HG02970 (cell line): ENCODE data around the gene TBC1D10B.

Experiments
- ATAC-seq: cut with Tn5 transposase; IDR thresholded peaks from one replicate; pipeline ENCODE4 v1.9.1; 2021; ENCODE audit warnings: mild to moderate bottlenecking, moderate library complexity, moderate number of reproducible peaks; ENCODE audit not compliant: unreplicated experiment, low FRiP score

The TBC1D10B gene, protein sequence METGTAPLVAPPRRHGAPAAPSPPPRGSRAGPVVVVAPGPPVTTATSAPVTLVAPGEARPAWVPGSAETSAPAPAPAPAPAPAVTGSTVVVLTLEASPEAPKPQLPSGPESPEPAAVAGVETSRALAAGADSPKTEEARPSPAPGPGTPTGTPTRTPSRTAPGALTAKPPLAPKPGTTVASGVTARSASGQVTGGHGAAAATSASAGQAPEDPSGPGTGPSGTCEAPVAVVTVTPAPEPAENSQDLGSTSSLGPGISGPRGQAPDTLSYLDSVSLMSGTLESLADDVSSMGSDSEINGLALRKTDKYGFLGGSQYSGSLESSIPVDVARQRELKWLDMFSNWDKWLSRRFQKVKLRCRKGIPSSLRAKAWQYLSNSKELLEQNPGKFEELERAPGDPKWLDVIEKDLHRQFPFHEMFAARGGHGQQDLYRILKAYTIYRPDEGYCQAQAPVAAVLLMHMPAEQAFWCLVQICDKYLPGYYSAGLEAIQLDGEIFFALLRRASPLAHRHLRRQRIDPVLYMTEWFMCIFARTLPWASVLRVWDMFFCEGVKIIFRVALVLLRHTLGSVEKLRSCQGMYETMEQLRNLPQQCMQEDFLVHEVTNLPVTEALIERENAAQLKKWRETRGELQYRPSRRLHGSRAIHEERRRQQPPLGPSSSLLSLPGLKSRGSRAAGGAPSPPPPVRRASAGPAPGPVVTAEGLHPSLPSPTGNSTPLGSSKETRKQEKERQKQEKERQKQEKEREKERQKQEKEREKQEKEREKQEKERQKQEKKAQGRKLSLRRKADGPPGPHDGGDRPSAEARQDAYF

GRCh38 chr16:30370456-30371247 lies at the start of gene TBC1D10B:
Gene TBC1D10B (minus strand): TSS chr16:30370494. CDS start chr16:30370183, 311 bp downstream.
- peak; percentile 75 for ATAC-seq

DNA sequence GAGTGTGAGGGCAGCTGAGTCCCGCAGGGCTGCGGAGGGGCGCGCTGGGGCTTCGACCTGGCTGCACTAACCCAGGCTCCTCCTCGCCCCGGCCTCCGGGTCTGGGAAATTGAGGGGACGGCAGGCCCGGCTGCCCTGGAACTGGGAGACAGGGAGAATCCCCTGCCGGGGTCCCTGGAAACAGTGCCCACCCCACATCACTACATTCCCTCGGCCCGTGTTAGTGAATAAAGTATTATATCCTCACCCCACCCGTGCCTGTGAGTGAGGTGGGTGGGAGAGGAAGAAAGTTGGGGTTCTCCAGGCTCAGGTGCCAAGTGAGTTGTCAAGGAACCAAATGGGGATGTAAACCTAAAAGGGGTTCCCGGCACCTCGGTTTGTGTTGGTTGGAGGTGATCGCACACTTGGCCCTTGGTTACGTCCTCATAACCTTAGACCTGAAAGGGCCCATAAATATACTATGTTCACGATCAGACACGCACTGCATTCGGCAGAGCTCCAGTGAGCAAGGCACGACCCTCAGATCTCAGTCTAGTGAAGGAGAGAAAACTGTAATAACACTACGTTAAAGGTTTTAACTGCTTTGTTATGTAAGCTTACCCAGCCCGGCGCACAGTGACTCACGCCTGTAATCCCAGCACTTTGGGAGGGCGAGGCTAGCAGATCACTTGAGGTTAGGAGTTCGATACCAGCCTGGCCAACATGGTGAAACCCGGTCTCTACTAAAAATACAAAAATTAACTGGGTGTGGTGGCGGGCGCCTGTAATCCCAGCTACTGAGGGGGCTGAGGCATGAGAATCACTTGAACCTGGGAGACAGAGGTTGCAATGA lies 48.3 kb upstream of the TBC1D10B start:
- ATAC-seq = no peak

DNA sequence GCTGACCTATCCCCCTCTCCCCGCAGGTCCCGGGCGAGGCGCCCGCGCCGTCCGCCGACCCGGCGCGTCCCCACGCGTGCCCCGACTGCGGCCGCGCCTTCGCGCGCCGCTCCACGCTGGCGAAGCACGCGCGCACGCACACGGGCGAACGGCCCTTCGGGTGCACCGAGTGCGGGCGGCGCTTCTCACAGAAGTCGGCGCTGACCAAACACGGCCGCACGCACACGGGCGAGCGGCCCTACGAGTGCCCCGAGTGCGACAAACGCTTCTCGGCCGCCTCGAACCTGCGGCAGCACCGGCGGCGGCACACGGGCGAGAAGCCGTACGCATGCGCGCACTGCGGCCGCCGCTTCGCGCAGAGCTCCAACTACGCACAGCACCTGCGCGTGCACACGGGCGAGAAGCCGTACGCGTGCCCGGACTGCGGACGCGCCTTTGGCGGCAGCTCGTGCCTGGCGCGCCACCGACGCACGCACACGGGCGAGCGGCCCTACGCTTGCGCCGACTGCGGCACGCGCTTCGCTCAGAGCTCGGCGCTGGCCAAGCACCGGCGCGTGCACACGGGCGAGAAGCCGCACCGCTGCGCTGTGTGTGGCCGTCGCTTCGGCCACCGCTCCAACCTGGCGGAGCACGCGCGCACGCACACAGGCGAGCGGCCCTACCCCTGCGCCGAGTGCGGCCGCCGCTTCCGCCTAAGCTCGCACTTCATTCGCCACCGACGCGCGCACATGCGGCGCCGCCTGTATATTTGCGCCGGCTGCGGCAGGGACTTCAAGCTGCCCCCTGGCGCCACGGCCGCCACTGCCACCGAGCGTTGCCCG lies 47.4 kb upstream of the TBC1D10B start:
- peak; percentile 80 for ATAC-seq

GRCh38 chr16:30416624-30417528 lies 46.6 kb upstream of the TBC1D10B start:
- ATAC-seq = no peak

DNA sequence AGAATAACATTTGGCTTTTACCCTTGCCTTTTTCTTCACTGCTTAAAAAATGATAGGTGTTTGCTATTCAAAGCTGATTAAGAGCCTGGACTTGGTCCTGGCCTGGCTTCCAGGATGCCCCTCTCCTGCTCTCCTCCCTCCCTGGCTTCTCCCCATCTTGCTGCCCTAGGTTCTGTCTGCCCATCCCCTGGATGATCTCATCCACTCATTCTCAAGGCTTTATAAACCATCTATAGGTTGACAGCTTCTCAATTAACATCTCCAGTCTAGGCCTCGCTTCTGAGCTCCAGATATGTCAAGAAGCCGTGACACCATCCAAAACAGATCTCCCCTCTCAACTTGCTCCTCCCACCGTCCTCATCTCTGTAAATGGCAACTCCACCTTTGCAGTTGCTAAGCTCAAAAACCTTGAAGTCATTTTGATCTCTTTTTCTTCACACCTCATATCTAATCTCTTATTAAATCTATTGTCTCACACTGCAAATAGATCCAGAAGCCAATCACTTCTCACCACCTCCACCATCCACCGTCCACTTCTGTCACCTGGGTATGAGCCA lies 45.8 kb upstream of the TBC1D10B start:
- ATAC-seq = no peak

DNA sequence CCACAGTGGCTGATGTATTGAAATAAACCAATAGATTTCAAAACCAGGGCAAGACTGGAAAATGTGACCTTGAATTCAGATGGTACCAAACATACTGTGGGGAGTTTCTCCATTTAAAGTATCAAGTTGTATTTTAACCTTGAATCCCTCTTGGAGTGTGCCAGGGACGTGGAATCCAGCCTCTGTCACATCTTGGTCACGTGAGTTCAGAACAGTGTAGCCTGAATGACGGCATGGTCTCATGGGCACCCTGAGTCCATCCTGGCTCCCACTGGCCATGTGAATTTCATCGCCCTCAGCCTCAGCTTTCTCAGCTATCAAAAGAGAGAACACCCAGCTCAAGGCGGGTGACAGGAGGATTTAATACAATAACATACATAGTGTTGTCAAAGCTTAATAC lies 43.9 kb upstream of the TBC1D10B start:
- ATAC-seq = no peak

GRCh38 chr16:30413112-30413806 lies 43.0 kb upstream of the TBC1D10B start:
- no peak for ATAC-seq

DNA sequence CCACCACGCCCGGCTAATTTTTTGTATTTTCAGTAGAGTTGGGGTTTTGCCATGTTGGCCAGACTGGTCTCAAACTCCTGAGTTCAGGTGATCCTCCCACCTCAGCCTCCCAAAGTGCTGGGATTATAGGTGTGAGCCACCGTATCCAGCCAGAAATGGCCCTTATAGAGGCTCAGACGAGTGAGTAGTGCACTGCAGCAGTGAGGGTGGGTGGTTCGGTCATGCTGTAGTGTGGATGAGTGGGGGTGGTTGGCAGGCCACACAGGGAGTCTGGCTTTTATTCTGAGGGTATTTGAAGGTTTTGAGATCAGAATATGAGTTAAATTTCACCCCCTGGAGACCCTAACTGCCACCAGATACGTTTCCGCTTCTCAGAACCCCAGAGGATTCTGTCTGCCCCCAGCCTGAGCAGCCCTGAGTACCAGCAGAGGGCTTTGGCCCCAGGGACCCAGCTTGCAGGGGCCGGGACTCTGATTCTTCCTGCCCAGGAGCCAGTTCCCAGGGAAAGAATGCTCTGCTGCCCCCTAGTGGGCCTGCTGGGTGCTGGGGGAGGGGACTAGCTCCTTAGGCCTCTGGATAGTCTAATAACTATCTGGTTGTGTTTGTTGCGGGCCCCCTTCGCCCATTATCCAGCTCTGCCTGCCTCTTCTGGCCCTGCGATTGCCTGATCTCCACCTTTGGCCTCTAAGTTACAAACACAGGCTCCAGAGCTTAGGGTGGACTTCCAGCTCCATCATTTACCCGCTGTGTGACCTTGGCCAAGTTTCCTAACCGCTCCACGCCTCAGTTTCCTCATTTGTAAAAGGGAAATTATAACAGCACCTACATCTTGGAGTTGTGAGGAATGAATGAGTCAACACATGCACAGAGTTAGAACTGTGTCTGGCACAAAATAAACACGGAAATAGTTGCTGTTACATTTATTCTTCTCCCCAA lies 39.1 kb upstream of the TBC1D10B start:
- ATAC-seq = no peak

DNA sequence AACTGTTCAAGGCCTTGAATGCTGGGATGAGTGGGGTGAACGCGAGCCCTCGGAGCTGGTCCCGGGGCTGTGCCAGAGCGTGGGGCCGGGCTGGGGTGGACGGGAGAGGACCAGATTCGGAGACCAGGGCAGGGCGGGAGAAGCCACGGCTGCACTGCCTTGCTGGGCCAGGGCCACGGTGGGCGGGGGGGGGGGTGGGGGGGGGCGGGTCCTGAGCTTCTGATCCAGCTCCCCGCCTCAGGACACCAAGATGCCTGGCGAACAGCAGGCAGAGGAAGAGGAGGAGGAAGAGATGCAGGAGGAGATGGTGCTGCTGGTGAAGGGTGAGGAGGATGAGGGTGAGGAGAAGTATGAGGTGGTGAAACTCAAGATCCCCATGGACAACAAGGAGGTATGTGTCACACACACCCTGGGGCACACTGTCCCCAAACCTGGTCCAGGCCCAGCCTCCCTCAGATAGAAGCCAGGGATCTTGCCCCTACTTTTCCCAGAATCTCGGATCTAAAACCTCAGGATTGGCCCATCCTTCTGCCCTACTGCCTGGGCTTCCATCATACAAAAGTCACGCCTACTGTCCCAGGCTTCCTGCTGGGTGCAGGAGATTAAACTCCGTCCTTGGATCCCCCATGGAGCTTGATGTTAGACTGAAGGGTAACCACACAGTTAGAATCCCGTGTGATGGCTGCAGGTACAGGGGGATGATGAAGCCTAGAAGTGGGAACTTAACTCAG lies 37.7 kb upstream of the TBC1D10B start:
- ATAC-seq = no peak

- peak; percentile 61 for ATAC-seq
Observed at GRCh38 chr16:30407102-30407803, 37.0 kb upstream of the TBC1D10B start, which contains the start of gene ZNF771. Gene ZNF771 (plus strand): TSS chr16:30407606. CDS start chr16:30408054, 448 bp downstream.

GRCh38 chr16:30406795-30407101 lies 36.5 kb upstream of the TBC1D10B start:
- no peak for ATAC-seq

DNA sequence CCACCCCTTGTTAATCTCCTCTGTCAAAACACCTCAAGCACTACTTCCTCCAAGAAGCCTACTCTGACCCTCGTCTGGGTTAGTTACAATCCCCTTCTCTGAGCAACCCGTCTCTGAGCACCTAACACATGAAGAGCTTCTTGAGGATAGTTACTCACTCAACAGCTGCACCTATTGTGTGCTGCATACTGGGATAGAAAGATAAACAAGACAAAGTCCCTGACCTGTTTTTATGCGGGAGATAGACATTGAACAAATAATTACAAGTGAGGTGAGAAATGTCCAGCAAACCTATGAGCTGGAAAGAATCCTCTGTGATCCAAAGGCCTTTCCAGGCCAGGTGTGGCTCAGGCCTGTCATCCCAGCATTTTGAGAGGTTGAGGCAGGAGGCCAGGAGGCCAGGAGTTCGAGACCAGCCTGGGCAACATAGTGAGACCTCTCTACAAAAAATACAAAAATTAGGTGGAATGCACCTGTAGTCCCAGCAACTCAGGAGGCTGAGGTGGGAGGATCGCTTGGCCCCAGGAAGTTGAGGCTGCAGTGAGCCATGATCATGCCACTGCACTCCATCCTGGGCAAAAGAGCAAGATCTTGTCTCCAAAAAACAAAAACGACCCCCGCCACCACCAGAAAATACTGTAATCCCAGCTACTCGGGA lies 31.6 kb upstream of the TBC1D10B start:
- no peak for ATAC-seq

GRCh38 chr16:30399435-30400186 lies 29.3 kb upstream of the TBC1D10B start:
- no peak for ATAC-seq
